GM19099 (cell line): Measurements from ENCODE around the gene SIGLEC8.

Source experiments
- POLR2A ChIP-seq: IDR thresholded peaks from 3 replicates; pipeline ENCODE4 v1.6.1; 2011; ENCODE audit warnings: low read depth; ENCODE audit not compliant: insufficient read length; ENCODE audit errors: extremely low read depth

Gene SIGLEC8

DNA sequence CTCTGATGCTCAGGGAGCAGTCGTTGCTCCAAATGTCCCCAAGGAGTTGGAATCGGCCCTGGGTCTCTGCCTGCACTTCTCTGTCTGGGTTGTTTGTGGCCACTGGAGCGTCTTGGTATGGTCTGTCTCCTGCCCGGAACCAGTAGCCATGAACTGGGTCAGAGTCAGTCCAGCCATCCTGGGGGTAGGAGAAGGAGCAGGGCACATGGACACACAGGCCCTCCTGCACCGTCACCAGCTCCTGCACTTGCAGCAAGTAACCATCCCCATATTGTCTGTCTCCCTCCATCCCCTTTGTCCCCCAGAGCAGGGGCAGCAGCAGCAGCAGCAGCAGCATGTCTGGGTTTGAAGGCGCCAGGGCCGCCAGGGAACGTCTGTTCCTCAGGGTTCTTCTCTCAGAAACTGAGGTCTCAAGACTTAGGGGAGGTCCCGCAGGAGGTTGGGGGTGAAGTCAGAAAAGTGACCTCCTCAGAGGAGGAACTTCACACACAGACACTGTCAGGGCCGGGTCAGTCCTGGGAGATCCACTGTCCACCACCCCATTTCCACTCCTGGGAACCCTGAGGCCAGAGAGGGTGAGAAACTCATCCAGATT, at the start of gene SIGLEC8:
Gene SIGLEC8 (minus strand): TSS at position 404 of the 595 bp plus-strand sequence. CDS start 67 bp downstream, at position 337.
- TF ChIP-seq POLR2A = no peak

DNA sequence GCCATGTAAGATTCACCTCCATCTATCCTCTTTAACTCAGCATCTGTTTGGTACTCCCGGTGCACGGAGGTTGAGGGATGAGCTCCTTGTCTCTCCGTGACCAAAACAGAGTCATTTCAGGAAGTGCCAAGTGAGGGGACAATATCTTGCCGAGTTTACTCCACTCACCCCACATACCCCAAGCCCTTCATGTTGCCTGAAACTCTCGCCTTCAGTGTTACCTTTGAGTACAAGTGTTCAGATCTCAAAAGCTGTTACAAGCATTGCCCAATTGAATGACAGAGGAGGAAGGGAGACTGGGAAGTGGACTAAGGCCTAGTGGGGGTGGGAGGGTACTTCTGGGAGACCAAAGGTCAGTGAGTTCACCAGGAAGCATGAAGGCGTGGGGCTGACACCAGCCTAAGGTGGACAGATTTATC, 49.4 kb upstream of the SIGLEC8 start:
- no peak for TF ChIP-seq POLR2A

DNA sequence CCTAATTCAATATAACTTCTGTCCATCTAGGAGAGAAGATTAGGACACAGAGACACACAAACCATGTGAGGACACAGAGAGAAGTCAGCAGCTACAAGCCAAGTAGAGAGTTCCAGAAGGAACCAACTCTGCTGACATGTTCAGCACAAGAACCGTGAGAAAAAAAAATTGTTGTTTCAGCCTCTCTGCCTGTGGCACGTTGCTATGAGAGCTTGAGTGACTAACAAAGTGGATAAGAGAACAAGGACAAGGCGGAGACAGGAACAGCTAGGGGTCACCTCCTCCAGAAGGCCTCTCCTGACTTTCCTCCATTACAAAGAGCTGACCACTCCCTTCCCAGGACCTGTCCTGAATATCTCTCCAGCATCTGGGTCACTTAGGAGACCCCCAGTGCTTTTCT, 48.9 kb upstream of the SIGLEC8 start:
- no peak for TF ChIP-seq POLR2A

DNA sequence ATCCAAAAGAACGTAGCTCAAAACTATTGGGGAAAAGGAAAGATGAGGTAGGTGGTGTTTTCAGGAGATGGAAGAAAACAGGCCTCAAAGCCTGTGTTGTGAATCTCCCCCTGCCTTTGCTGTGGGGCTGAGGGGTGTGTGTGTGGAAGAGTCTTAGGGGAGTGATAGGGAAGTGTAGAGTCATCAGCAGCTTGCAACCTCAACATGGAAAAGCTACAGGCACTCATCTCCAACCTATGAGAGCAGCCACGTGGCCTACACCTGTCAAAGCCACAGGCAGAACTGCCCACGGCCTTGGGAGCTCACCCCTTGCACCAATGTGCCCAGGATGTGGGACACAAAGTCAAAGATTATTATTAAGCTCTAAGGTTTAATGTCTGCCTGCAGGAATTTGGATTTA, 47.6 kb upstream of the SIGLEC8 start:
- no peak for TF ChIP-seq POLR2A

DNA sequence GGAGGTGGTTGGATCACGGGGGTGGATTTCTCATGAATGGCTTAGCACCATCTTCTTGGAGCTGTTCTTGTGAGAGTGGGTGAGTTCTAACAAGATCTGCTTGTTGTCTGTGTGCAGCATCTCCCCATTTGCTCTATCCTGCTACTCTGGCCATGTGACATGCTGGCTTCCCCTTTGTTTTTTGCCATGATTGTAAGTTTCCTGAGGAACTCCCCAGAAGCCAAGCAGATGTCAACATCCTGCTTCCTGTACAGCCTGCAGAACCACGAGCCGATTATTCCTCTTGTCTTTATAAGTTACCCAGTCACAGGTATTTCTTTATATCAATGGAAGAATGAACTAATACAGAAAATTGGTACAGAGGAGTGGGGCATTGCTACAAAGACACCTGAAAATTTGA, 45.6 kb upstream of the SIGLEC8 start:
- no peak for TF ChIP-seq POLR2A

DNA sequence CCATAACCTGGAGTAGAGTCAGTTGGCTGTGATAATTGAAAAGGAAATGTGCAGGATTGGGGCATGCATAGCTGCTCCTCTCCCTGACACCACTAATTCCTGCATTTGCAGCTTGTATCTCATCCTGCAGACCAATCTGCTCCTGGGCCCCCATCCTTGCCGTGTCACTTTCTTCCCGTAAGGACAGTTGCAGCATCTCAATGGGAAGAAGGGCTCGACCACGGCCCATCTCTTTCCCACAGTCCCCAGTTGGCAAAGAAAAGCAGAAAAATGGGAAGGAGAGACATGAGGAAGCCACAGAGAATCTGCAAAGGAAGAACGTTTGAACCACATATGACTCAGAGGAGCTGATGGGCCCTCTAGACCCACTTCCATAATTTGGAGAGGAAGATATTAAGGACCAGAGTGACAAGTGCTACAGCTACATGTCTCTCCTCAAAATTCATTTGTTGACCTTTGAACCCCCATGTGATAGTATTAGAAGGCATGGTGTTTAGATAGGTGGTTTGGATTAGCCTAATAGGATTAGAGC, 45.1 kb upstream of the SIGLEC8 start:
- no peak for TF ChIP-seq POLR2A

DNA sequence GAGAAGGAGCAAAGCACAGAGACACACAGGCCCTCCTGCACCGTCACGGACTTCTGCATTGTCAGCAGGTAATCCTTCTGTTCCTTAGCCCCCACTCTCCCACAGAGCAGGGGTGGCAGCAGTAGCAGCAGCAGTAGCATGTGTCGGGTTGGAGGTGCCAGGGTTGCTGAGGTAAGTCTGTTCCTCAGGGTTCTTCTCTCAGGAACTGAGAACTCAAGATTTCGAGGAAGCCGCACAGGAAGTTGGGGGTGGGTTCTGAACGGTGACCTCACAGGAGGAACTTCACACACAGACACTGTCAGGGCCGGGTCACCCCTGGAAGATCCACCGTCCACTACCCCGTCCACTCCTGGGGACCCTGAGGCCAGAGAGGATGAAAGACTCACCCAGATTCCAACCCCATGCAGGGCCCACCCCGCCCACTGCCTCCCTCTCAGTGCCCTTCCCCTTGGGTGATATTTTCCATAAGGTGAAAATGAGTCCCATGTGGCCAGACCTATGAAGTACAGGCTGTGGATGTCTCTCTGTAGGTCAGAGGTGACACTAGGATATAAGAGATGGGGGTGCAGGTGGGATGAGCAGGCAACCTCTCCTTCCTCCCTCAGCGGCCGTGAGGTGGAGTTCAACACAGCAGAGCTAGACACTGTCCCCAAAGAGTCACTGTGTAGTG, 43.5 kb upstream of the SIGLEC8 start, which contains the start of gene SIGLEC12:
Gene SIGLEC12 (minus strand): TSS at position 207 of the 670 bp plus-strand sequence. CDS start 67 bp downstream, at position 140.
- TF ChIP-seq POLR2A = no peak

DNA sequence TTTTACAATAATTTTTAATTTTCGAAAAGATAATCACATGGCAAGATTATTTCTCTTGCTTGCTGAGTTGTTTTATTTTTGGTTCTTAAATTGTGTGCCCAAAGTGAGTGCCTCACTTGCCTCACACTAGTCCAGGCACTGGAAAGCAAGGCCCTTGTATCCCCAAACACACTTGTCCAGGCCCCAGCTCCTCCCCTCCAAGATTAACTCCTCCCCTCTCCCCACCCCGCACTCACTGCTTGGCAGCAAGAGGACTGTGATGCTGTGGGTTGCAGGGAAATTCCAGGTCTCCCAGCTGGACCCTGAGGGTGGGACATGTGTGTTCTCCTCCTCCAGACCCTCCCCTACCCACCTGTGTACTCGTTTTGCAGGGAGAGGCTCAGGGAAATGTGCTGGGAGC, 39.4 kb upstream of the SIGLEC8 start:
- no peak for TF ChIP-seq POLR2A

DNA sequence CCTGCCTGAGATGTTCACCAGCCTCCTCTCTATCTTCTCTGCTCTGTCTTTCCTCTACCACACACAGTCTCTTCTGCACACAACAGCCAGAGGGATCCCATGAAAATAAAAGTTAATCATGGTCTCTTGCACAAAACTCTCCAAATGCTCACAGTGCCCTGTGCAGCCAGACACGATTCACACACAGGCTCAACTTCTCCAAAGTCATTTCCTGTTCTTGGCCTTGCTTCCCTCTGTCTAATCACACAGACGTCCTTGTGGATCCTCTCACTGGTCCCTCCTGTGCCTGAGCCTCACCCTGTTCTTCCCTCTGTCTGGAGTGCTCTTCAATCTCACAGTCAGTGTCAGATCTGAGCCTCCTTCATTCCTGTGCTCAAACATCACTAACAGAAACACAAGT, 35.5 kb upstream of the SIGLEC8 start:
- TF ChIP-seq POLR2A = no peak

DNA sequence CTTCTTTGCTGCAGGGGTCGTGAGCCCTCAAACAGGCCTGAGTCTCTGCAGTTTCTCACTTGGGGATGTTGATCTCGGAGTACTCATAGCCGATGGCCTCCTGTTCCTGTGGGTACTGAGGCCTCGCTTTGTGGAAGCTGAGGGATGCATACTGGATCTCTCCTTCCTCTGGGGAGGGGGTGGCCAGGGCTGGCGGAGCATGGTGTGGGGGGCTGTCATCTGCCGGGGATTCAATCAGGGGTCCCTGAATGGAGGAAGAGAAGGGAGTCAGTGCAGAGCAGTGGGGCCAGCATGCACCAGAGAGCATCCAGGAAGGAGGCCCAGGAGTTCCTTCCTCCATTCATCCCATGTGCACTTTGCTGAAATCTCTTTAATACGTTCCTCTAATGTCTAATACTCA, 33.3 kb upstream of the SIGLEC8 start:
- no peak for TF ChIP-seq POLR2A

DNA sequence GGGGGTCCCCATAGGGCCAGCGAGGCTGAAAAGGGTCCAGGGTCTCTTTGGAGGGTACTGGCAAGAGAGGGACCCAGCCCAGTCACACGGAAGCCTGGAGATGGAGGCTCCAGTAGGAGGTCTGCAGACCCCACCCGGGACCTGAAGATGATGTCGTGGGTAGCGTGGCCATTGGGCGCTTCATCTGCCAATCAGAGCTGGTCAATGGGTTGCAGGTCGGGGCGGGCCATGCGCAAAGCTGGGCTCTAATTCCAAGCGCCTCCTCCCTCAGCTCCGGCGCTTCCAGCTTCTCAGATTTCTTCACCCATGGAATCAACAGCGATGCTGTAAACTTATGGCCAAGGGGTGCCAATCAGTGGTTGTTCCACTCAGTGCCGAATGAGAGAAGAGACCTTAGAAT, 32.4 kb upstream of the SIGLEC8 start:
- TF ChIP-seq POLR2A = no peak

DNA sequence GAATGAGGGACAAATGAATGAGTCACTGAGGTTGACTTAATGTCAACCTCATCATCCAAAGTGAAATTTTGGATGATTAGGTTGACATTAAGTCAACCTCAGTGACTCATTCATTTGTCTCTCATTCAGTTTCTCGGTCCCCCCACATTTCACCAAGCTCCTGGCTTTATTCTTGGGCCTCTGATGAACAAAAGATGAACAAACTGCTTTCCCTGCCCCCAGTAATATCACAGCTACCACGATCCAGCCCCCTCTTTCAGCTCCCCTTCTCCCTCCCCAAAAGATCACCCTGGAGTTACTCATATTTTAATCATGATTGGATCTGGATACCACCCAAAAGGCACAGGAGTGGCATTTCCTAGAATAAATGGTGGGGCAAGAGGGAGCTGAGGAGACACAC, 30.9 kb upstream of the SIGLEC8 start:
- no peak for TF ChIP-seq POLR2A

DNA sequence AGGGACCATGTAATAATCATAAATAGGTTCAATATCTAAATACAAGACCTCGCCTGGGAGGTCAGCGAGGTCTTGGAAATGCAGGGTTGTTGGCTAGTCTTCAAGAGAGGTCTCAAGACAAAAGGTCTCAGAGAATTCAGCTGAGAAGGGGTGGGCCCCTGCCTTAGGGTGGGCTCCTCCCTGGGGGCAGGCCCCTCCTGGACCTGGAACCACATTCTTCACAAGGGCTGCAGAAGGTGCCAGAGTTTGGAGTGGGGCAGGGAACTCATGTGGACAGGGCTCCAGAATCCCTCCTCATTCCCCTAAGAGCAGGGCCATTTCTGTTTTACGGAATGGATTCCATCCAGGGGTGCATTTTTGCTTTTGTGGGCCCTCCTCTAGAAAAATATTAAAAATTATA, 30.2 kb upstream of the SIGLEC8 start:
- TF ChIP-seq POLR2A = no peak

DNA sequence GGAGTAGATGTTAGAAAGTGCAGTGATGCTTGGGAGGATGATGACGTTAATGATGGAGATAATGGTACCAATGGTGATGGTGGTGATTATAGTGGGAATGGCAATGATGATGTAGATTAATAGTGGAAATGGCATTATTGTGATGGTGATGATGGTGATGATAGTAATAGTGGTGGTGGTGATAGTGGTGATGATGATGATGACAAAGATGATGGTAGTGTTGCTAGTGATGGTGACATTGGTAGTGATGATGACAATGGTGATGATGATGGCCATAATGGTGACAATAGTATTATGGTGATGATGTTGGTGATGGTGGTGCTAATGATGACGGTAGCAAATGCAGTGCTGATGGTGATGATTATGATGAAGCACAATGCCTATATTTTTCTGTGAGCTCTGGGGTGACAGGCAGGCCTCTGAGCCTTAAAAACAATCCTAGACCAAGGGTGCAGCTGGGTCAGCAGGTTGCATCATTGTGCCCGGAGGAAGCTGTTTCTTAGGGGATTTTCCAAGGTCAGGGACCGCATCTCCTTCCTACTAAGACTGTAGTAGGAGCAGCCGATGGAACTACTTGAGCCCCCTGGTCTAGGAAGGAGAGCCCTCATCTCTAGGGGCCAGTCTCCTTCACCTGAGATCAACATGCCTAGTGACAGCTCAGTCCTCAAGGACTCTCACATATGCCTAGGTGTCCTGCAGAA, 27.9 kb upstream of the SIGLEC8 start:
- no peak for TF ChIP-seq POLR2A

DNA sequence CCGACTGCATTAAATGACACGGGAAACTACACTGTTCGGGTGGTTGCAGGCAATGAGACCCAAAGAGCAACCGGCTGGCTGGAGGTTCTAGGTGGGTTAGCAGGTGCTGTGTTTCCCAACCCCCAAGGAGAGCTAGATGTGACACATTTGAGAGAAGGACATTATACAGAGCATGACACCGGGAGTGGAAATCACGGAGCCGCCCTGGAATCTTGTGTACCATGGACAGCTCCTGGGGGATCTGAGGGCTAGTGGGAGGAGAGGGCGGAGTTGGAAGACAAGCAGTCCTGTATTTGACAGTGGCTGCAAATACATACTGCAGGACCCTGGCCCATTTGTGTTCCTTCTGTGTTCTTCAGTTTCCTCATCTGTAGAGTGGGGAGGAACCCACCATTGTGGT, 22.3 kb upstream of the SIGLEC8 start:
- no peak for TF ChIP-seq POLR2A
